Left cardiac atrium (tissue), 4 donors: ENCODE results near the gene NAPG. TPM values are rescaled to one million over a fixed set of nuclear protein-coding genes. Genes with fewer than 3 reads are reported as not detected.
"Not testable (repeated sequence)": the region's sequence is repeated elsewhere in the genome, so short reads cannot be mapped to it uniquely, and the experiment has no call there.

Source experiments
- ATAC-seq, 2 donors: fragments of 200-7000 bp; cut with Tn5 transposase; one replicate each; pipeline ENCODE4 v1.9.1; 2020; ENCODE audit warnings: mild to moderate bottlenecking in 2 of 2, moderate library complexity in 2 of 2
- DNase-seq: peaks from one replicate; pipeline ENCODE4 v3.0.0-alpha.2; 2020
- intact Hi-C, 2 donors: fragments of 100-400 bp; cut with DNase I; formaldehyde crosslinking; loops; one replicate each; pipeline versions ENCODE4 v1.14.1 to v1.15.1; 2022 to 2023
- total RNA-seq, 2 donors: library from RNA; stranded (reverse); fragmentation: NEBNext Ultra II Directional; extraction: Animal tissue kit (Norgen Biotek cat#: 25700); gene quantifications; one replicate each; pipeline ENCODE4 v1.2.1, GENCODE V29; 2021
- donor health status: DM: no; HTN: yes; CAD: no.
- donor health status: DM: no; HTN: yes; CAD: no; lungs with severe emphysema.
- donor health status: DM: yes; HTN: yes; CAD: no.
- donor health status: Dilated cardiomyopathy.

Gene NAPG
- total RNA-seq, 2 donors from 2014 or later: 22.6 to 38.3 TPM

DNA sequence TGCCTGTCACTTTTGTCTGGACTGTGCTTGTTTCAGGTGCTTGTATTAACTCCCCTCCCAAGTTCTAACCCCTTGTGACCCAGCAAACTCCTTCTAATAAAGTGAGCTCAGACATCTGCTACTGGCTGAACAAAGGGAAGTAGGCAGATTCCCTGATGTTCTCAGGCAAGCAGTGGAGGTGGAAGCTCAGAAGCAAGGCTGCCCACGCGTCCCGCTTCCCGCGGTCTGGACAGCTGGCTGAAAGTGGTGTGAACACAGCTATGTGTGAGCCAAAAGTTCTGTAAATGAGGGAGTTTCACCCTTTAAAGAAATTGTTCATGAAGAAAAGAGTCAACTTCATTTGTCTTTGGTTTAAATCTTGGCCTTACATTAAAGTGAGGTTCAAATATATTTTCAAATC is 40.0 kb downstream of the NAPG start:
- intact Hi-C loops: loop anchor here (10.0 kb wide), 2 partner anchors 589 to 989 kb away; no protein-coding TSS in a partner anchor
- DNase-seq (no peak), ATAC-seq (no peak)

- DNase-seq (no peak), ATAC-seq (no peak)
- intact Hi-C loops: loop anchor here (10.0 kb wide), 2 partner anchors 588 to 988 kb away; no protein-coding TSS in a partner anchor
These were observed 40.6 kb downstream of the NAPG start for GRCh38 chr18:10566390-10566789.

DNA sequence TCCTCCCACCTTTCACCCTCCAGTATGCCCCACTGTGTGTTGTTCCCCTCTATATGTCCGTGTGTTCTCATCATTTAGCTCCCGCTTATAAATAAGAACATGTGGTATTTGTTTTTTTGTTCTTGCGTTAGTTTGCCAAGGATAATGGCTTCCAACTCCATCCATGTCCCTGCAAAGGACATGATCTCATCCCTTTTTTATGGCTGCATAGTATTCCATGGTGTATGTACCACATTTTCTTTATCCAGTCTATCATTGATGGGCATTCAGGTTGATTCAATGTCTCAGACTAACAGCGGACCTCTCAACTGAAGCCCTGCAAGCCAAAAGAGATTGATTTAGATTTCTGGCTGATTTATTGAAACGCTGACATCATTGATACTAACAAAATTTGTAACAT is 44.1 kb downstream of the NAPG start:
- intact Hi-C loops: loop anchor here (10.0 kb wide), 2 partner anchors 585 to 985 kb away; no protein-coding TSS in a partner anchor

GRCh38 chr18:10570622-10571021 is 44.8 kb downstream of the NAPG start:
- DNase-seq: no peak
- ATAC-seq: no peak
- intact Hi-C loops: no loop called here

More for the DNA sequence above, 44.1 kb downstream of the NAPG start:
- not testable (repeated sequence) for DNase-seq, ATAC-seq

DNA sequence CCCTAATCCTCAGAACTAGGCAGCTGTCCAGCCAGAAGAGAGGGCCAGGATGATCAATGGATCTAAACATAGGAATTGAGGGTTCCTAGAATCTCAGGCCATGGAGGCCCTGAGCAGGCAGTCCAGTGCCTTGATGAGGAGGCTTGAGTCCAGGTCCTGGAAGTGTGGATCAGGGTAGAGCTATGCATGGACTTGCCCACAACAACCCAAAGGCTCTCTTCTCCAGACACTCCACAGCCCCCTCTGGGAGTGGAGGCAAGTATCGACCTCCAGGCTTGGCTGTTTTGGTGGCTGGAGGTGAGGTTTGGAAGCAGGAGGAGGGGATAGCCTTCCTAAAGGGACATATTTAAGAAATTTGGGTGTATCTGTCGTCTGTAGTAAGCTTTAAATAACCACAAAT is 45.7 kb downstream of the NAPG start:
- DNase-seq: no peak
- intact Hi-C loops: no loop called here
- ATAC-seq: no peak

GRCh38 chr18:10573261-10573660 is 47.4 kb downstream of the NAPG start:
- ATAC-seq, intact Hi-C loops, DNase-seq: not testable (repeated sequence)

DNA sequence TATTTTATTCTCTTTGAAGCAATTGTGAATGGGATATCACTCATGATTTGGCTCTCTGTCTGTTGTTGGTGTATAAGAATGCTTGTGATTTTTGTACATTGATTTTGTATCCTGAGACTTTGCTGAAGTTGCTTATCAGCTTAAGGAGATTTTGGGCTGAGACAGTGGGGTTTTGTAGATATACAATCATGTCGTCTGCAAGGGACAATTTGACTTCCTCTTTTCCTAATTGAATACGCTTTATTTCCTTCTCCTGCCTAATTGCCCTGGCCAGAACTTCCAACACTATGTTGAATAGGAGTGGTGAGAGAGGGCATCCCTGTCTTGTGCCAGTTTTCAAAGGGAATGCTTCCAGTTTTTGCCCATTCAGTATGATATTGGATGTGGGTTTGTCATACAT is 48.6 kb downstream of the NAPG start:
- intact Hi-C loops, ATAC-seq: not testable (repeated sequence)

DNA sequence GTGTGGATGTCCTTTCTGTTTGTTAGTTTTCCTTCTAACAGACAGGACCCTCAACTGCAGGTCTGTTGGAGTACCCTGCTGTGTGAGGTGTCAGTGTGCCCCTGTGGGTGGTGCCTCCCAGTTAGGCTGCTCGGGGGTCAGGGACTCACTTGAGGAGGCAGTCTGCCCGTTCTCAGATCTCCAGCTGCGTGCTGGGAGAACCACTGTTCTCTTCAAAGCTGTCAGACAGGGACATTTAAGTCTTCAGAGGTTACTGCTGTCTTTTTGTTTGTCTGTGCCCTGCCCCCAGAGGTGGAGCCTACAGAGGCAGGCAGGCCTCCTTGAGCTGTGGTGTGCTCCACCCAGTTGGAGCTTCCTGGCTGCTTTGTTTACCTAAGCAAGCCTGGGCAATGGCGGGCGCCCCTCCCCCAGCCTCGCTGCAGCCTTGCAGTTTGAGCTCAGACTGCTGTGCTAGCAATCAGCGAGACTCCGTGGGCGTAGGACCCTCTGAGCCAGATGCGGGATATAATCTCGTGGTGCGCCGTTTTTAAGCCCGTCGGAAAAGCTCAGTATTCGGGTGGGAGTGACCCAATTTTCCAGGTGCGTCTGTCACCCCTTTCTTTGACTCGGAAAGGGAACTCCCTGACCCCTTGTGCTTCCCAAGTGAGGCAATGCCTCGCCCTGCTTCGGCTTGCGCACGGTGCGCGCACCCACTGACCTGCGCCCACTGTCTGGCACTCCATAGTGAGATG is 52.2 kb downstream of the NAPG start:
- ATAC-seq: not testable (repeated sequence)

More for the DNA sequence above, 48.6 kb downstream of the NAPG start:
- not testable (repeated sequence) for DNase-seq

DNA sequence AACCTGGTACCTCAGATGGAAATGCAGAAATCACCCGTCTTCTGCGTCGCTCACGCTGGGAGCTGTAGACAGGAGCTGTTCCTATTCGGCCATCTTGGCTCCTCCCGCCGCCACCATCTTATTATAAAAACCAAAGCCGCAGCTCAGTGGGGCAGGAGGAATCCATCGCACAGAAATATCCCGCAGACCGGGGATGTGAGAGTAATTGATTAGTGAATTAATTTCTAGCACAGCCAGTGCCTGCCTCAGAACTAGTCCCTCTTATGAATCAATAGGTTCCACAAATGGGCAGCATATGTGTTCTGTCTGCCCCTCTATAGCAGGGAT is 52.7 kb downstream of the NAPG start:
- intact Hi-C loops, DNase-seq, ATAC-seq: not testable (repeated sequence)

More for the DNA sequence above, 52.2 kb downstream of the NAPG start:
- intact Hi-C loops, DNase-seq: not testable (repeated sequence)

DNA sequence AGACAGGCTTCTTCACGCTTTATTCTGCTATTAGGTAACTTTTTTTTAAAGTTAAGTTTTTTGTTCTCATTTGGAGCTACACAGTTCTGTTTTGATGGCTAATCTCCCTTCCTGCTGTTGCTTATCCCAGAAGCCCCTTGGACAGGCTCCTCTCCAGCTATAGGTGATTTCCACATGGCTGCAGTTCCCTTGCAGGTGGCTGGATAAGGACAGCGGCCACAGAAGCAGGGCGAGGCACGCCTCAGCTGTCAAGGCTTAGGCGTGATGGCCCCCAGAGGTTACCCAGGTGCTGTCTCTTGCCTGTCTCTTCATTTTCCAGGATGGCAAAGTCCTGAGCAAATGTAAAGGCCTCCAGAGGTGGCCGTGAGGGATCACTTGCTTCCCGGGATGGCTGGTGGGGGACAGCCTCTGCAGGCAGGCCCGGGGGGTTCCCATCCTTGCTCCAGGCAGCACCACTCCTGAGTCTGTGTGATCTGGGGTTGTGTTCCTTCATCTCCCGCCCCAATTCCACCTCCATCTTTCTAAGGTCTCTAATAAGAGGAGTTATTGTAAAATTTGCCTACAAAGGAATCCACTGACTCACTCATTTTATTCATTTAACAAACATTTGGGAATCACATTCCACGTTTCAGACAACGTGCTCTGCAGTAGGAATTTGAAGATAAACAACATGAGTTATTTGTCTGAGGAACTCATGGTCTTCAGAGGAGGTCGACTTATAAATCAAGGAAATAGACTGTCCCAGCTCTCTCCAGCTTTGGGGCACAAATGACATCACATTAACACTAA is 53.4 kb downstream of the NAPG start:
- intact Hi-C loops: no loop called here
- DNase-seq (no peak), ATAC-seq (no peak)

GRCh38 chr18:10580215-10580614 is 54.4 kb downstream of the NAPG start:
- no peak for ATAC-seq
- DNase-seq: no peak
- intact Hi-C loops: no loop called here

- intact Hi-C loops: no loop called here
- no peak for DNase-seq
These were observed 59.4 kb downstream of the NAPG start for GRCh38 chr18:10585260-10585659.

DNA sequence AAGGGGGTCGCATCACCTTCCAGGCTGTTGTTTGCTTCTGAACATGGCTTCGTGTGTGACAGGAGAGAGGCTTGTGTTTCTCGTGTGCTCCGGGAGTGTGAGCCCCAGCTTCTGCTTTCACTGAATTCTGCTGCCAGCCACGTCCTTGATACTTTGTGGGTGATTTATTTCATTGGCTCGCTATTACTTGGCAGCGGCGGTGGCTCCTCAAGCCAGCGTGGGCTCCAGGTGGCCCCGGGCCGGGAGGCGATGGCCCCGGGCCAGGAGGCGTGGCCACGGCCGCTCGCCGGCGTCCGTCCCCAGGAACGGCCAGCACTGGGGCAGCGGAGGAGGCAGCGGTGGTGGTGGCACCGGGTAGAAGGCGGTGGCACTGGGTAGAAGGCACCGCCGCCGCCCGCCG is 63.1 kb downstream of the NAPG start:
- no peak for DNase-seq
- ATAC-seq: no peak
- intact Hi-C loops: no loop called here

More at GRCh38 chr18:10585260-10585659, 59.4 kb downstream of the NAPG start:
- ATAC-seq: no peak

DNA sequence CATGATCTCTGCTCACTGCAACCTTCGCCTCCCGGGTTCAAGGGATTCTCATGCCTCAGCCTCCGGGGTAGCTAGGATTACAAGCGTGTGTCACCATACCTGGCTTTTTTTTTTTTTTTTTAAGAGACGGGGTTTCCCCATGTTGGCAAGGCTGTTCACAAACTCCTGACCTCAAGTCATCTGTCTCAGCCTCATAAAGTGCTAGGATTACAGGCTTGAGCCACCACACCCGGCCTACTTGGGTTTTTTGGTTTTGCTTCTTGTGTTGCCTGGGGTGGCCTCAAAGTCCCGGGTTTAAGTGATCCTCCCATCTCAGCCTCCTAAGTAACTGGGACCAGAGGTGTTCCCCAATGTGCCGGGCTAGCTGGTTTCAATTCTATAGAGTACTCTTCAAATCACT is 64.6 kb downstream of the NAPG start:
- DNase-seq: no peak
- no peak for ATAC-seq
- intact Hi-C loops: no loop called here

GRCh38 chr18:10591896-10592295 is 66.1 kb downstream of the NAPG start:
- ATAC-seq (no peak), DNase-seq (no peak)
- intact Hi-C loops: no loop called here

- ATAC-seq: peak; percentile 23 to 58
- DNase-seq, intact Hi-C loops: not testable (repeated sequence)
These were observed 67.7 kb downstream of the NAPG start for GRCh38 chr18:10593366-10594022.

- DNase-seq, ATAC-seq, intact Hi-C loops: not testable (repeated sequence)
These were observed 70.1 kb downstream of the NAPG start for GRCh38 chr18:10595917-10596316.

DNA sequence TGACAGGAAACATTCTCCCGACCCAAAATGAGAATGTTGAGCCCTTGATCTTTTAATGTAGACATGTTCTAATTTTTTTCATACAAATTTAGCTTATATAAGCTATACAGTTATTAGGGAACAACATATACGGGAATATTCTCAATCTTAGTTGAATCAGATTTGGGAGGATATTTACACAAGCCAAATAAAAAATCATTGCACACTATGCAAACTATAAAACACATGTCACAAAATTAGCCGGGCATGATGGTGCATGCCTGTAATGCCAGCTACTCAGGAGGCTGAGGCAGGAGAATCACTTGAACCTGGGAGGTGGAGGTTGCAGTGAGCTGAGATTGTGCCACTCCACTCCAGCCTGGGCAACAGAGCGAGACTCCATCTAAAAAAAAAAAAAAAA is 71.9 kb downstream of the NAPG start:
- intact Hi-C loops, DNase-seq, ATAC-seq: not testable (repeated sequence)

DNA sequence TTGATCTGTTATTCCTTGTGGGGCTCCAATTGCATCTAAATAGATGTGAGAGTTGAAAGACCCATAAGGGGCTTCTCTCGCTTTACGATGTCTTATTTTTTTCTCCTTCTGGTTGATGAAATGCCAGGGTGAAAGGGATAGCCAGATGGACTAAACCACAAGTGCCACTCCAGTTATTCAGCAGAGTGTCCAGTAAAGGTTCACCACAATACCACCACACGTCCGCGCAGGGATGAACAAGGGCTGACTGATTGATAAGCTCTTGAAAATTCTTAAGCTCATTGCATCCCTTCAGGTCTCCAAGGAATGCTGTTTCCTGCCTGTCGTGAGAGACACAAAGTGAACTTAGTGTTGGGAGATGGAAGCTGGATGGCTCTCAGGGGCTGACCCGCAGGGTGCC is 74.9 kb downstream of the NAPG start:
- ATAC-seq, intact Hi-C loops: not testable (repeated sequence)

More for the DNA sequence above, 74.9 kb downstream of the NAPG start:
- DNase-seq: not testable (repeated sequence)
